T-helper 22 cell (primary cell): ENCODE data around the gene PLD5.
"Not testable (repeated sequence)": the region's sequence is repeated elsewhere in the genome, so short reads cannot be mapped to it uniquely, and the experiment has no call there.

ENCODE experiments used
- DNase-seq: peaks from one replicate; pipeline ENCODE4 v3.0.0-alpha.2; 2020; ENCODE audit warnings: low read depth

The PLD5 gene

GRCh38 chr1:242267004-242267403 is 257.5 kb downstream of the PLD5 start:
- DNase-seq, result not testable (repeated sequence)

- DNase-seq, result not testable (repeated sequence)
Observed at GRCh38 chr1:242264419-242264818, 260.1 kb downstream of the PLD5 start.

- DNase-seq, result no peak
Observed at GRCh38 chr1:242245255-242245654, 279.2 kb downstream of the PLD5 start.

GRCh38 chr1:242243472-242243871 is 281.0 kb downstream of the PLD5 start:
- no peak for DNase-seq

GRCh38 chr1:242242983-242243382 is 281.5 kb downstream of the PLD5 start:
- no peak for DNase-seq

- DNase-seq, result no peak
Observed at GRCh38 chr1:242241936-242242335, 282.6 kb downstream of the PLD5 start.

GRCh38 chr1:242240691-242241090 is 283.8 kb downstream of the PLD5 start:
- no peak for DNase-seq

GRCh38 chr1:242240077-242240476 is 284.4 kb downstream of the PLD5 start:
- DNase-seq, result no peak

GRCh38 chr1:242239398-242239797 is 285.1 kb downstream of the PLD5 start:
- DNase-seq, result no peak

GRCh38 chr1:242237051-242237450 is 287.4 kb downstream of the PLD5 start:
- no peak for DNase-seq

- DNase-seq, result no peak
Observed at GRCh38 chr1:242228991-242229390, 295.5 kb downstream of the PLD5 start.

GRCh38 chr1:242225767-242226573 is 298.5 kb downstream of the PLD5 start:
- no peak for DNase-seq

- not testable (repeated sequence) for DNase-seq
Observed at GRCh38 chr1:242224878-242225766, 299.4 kb downstream of the PLD5 start.

- DNase-seq, result no peak
Observed at GRCh38 chr1:242224461-242224860, 300.0 kb downstream of the PLD5 start.

- no peak for DNase-seq
Observed at GRCh38 chr1:242219905-242220304, 304.6 kb downstream of the PLD5 start.

GRCh38 chr1:242219298-242219901 is 305.1 kb downstream of the PLD5 start:
- no peak for DNase-seq

- no peak for DNase-seq
Observed at GRCh38 chr1:242216368-242216767, 308.1 kb downstream of the PLD5 start.

- DNase-seq, result not testable (repeated sequence)
Observed at GRCh38 chr1:242214455-242214854, 310.0 kb downstream of the PLD5 start.

GRCh38 chr1:242212961-242213360 is 311.5 kb downstream of the PLD5 start:
- not testable (repeated sequence) for DNase-seq

GRCh38 chr1:242212401-242212800 is 312.1 kb downstream of the PLD5 start:
- DNase-seq, result no peak

GRCh38 chr1:242211254-242212022 is 313.1 kb downstream of the PLD5 start:
- no peak for DNase-seq

GRCh38 chr1:242210316-242210715 is 314.2 kb downstream of the PLD5 start:
- not testable (repeated sequence) for DNase-seq
